Panc1 (cell line): ENCODE results near the gene NOS1AP. TPM values are rescaled to one million over a fixed set of nuclear protein-coding genes. Genes with fewer than 3 reads are reported as not detected.

Experiments
- ATAC-seq: fragments of 200-7000 bp; cut with Tn5 transposase; 2 replicates; pipeline ENCODE4 v1.9.1; 2020; ENCODE audit warnings: mild to moderate bottlenecking, moderate library complexity
- BruUV-seq: library from RNA; stranded (reverse); fragments of 400-500 nt; replicated peaks from 2 replicates; lab custom pipeline; 2021; lab: Mats Ljungman, UMichigan
- CTCF ChIA-PET: fragments of 300-600 bp; sonication (Branson Sonifier 250); formaldehyde crosslinking; loops from one replicate; lab custom pipeline; 2022; ENCODE audit warnings: antibody characterized with exemption; lab: Charles Lee
- POLR2A ChIA-PET: fragments of 300-600 bp; sonication (Branson Sonifier 250); formaldehyde crosslinking; loops from one replicate; lab custom pipeline; 2022; ENCODE audit warnings: antibody characterized with exemption; lab: Charles Lee
- DNase-seq: peaks from one replicate; pipeline ENCODE4 v3.0.0-alpha.2; 2010; ENCODE audit warnings: low read depth, low spot score
- H3K27ac ChIP-seq: 2 replicates; pipeline ENCODE4 v1.5.1; 2011; ENCODE audit warnings: mild to moderate bottlenecking, low read length, inconsistent platforms
- H3K27me3 ChIP-seq: fragments of 200-500 bp; sonication (Bioruptor generic); 2 replicates; pipeline ENCODE4 v1.6.0; 2014; ENCODE audit warnings: low read length, inconsistent platforms; ENCODE audit not compliant: control insufficient read depth, insufficient read depth
- H3K36me3 ChIP-seq: fragments of 200-500 bp; sonication (Bioruptor generic); 2 replicates; pipeline ENCODE4 v1.5.1; 2014; ENCODE audit warnings: inconsistent platforms, mild to moderate bottlenecking, low read length, moderate library complexity; ENCODE audit not compliant: control insufficient read depth, insufficient read depth
- H3K4me1 ChIP-seq: 2 replicates; pipeline ENCODE4 v1.5.1; 2011; ENCODE audit warnings: inconsistent platforms, mild to moderate bottlenecking, low read length, moderate library complexity; ENCODE audit not compliant: control insufficient read depth, insufficient read depth
- H3K4me3 ChIP-seq, 2 experiments: 2 replicates each; pipeline ENCODE4 v1.5.1; 2011 to 2012; ENCODE audit warnings: low read depth in 2 of 2, low read length in 2 of 2, mild to moderate bottlenecking in 2 of 2, inconsistent platforms in 1 of 2, moderate library complexity in 1 of 2
- H3K9me3 ChIP-seq: fragments of 200-500 bp; sonication (Bioruptor generic); 2 replicates; pipeline ENCODE4 v1.5.1; 2014; ENCODE audit warnings: low read depth, mild to moderate bottlenecking, inconsistent platforms, low read length, moderate library complexity; ENCODE audit not compliant: control insufficient read depth, insufficient read depth
- CTCF ChIP-seq: fragments of 450-650 bp; IDR thresholded peaks from 2 replicates; pipeline ENCODE4 v1.5.1; 2017; ENCODE audit warnings: mild to moderate bottlenecking
- POLR2AphosphoS5 ChIP-seq: IDR thresholded peaks from 2 replicates; pipeline ENCODE4 v1.6.1; 2012; ENCODE audit warnings: mild to moderate bottlenecking, low read depth, low read length, moderate library complexity
- REST ChIP-seq, 2 experiments: IDR thresholded peaks; 2 replicates each; pipeline ENCODE4 v1.6.1; 2011 to 2012; ENCODE audit warnings: low read depth in 2 of 2, control low read depth in 1 of 2, low read length in 1 of 2, mild to moderate bottlenecking in 1 of 2, moderate library complexity in 1 of 2; ENCODE audit not compliant: insufficient read depth in 1 of 2
- SIN3A ChIP-seq: IDR thresholded peaks from 2 replicates; pipeline ENCODE4 v1.6.1; 2012; ENCODE audit warnings: low read depth, mild to moderate bottlenecking, low read length, moderate library complexity, borderline replicate concordance; ENCODE audit not compliant: insufficient read depth
- TCF7L2 ChIP-seq: IDR thresholded peaks from 2 replicates; pipeline ENCODE4 v1.6.1; 2011; ENCODE audit warnings: mild to moderate bottlenecking, low read depth, low read length, inconsistent platforms
- in situ Hi-C: cut with HindIII; loops from 2 replicates; pipeline ENCODE4 v1.10.0; 2016; ENCODE audit warnings: low sequenced_read_pairs, low pct_unique_long_range_greater_than_20kb
- intact Hi-C: fragments of 100-400 bp; cut with micrococcal nuclease; formaldehyde crosslinking; loops from one replicate; pipeline ENCODE4 v1.10.0; 2022; ENCODE audit not compliant: unreplicated experiment
- total RNA-seq: library from RNA; stranded (reverse); gene quantifications from one replicate; pipeline ENCODE4 v1.2.1, GENCODE V29; 2021; ENCODE audit not compliant: unreplicated experiment

Gene NOS1AP
- total RNA-seq, 1 experiment from 2014 or later = 27.9 TPM

GRCh38 chr1:162285149-162285561 lies 215.7 kb downstream of the NOS1AP start:
- TF ChIP-seq TCF7L2 (no peak), POLR2AphosphoS5 (no peak), REST (IDR thresholded peaks at IDR 0.05; ENCODE audit: insufficient read depth in 1 of 2, low read depth in 2 of 2, low read length in 1 of 2) (no peak), SIN3A (no peak), CTCF (no peak)
- Histone ChIP-seq H3K36me3 (no peaks in the 10 kb centered on the region), H3K27ac (0 out of 2 replicates have a peak overlapping the region, but pooled peaks have one; percentile 14), H3K27me3 (no peaks in the 10 kb centered on the region), H3K4me3 (no peak overlapping the region), H3K4me1 (peaks cover 23% of the 10 kb centered on the region), H3K9me3 (no peaks in the 10 kb centered on the region)
- BruUV-seq = no TSS peak
- ChIA-PET CTCF (no interaction called here), POLR2A (no interaction called here)
- no peak for DNase-seq
- no peak for ATAC-seq
- in situ Hi-C loops = no loop called here
- intact Hi-C loops = no loop called here

GRCh38 chr1:162291000-162291399 lies 221.5 kb downstream of the NOS1AP start:
- CTCF ChIA-PET = no interaction called here
- BruUV-seq = no TSS peak

More at GRCh38 chr1:162291000-162291399, 221.5 kb downstream of the NOS1AP start:
- in situ Hi-C loops (no loop called here), intact Hi-C loops (no loop called here)
- no peak overlapping the region for H3K27ac ChIP-seq
- ATAC-seq (no peak), DNase-seq (no peak)
- no peaks in the 10 kb centered on the region for H3K36me3 ChIP-seq
- no peak overlapping the region for H3K4me3 ChIP-seq
- TF ChIP-seq CTCF (no peak), REST (IDR thresholded peaks at IDR 0.05; ENCODE audit: insufficient read depth in 1 of 2, low read depth in 2 of 2, low read length in 1 of 2) (no peak), POLR2AphosphoS5 (no peak), TCF7L2 (no peak), SIN3A (no peak)
- no peaks in the 10 kb centered on the region for H3K9me3 ChIP-seq
- H3K27me3 ChIP-seq = no peaks in the 10 kb centered on the region
- POLR2A ChIA-PET = no interaction called here
- H3K4me1 ChIP-seq = peaks cover 4% of the 10 kb centered on the region; the same call in 1 of the 2 replicates
